ENCODE data around the gene C2orf81.
"Not testable (repeated sequence)": the region's sequence is repeated elsewhere in the genome, so short reads cannot be mapped to it uniquely, and the experiment has no call there.

The C2orf81 gene

DNA sequence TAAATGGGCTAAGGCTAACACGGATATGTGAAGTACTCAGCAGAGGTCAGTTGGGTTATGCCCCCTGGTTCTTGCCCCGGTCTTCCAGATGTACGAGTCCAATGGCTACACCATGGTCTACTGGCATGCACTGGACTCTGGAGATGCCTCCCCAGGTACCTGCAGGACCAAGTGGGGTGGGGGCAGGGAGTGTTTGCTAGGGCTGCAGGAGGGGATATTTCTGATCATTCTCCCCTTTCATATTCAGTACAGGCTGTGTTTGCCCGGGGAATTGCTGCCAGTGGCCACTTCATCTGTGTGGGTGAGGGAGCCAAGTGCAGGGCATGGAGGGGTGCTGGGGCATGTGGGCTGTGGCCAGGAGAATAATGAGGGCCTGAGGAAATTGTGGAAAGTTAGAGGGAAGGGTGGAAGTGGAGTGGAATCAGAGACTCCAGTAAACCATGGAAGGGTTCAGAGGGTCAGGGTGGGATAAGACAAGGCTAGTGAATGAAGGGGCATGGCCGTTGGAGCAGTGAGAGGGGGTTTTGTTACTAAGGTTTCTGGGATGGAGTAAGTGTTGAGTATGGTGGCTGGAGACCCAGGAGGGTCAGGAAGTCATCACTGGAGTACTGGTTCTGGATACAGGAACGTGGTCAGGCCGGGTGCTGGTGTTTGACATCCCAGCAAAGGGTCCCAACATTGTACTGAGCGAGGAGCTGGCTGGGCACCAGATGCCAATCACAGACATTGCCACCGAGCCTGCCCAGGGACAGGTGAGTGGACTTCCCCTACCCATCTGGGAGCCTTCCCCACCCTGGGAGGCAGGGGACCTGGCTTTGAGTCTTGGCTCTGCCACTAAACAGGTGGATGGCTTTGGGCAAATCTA lies 2.0 kb upstream of the C2orf81 start:
- DNase-seq (ENCODE audit: low read depth in 1 of 2, low spot score in 1 of 2): no peak

GRCh38 chr2:74420443-74421103 lies 846 bp downstream of the C2orf81 start:
- DNase-seq (ENCODE audit: low read depth in 1 of 2, low spot score in 1 of 2): not testable (repeated sequence)

- DNase-seq (ENCODE audit: low read depth in 1 of 2, low spot score in 1 of 2): no peak
Measured at GRCh38 chr2:74420006-74420405, 1.4 kb downstream of the C2orf81 start.

DNA sequence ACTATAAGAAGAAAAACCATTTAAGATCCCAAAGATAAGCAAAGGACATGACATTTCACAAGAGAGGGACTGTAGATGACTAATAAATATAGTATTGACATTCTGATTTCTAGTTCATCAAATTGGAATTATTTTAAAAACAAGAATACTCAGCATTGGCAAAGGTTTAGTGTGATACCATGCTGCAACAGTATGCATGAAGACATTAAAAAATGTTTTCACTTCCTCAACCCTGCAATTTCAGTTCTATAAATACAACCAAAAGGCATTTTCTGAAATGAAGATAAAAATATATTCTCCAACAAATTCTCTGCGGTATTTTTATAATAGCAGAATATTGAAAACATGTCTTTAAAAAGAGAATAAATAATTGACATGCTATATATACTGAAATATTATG lies 2.1 kb downstream of the C2orf81 start:
- no peak for DNase-seq (ENCODE audit: low read depth in 1 of 2, low spot score in 1 of 2)

GRCh38 chr2:74418312-74418711 lies 3.1 kb downstream of the C2orf81 start:
- DNase-seq (ENCODE audit: low read depth in 1 of 2, low spot score in 1 of 2): no peak

GRCh38 chr2:74417763-74418162 lies 3.7 kb downstream of the C2orf81 start:
- no peak for DNase-seq (ENCODE audit: low read depth in 1 of 2, low spot score in 1 of 2)

- DNase-seq (ENCODE audit: low read depth in 1 of 2, low spot score in 1 of 2): no peak
Measured at GRCh38 chr2:74417197-74417596, 4.2 kb downstream of the C2orf81 start.

DNA sequence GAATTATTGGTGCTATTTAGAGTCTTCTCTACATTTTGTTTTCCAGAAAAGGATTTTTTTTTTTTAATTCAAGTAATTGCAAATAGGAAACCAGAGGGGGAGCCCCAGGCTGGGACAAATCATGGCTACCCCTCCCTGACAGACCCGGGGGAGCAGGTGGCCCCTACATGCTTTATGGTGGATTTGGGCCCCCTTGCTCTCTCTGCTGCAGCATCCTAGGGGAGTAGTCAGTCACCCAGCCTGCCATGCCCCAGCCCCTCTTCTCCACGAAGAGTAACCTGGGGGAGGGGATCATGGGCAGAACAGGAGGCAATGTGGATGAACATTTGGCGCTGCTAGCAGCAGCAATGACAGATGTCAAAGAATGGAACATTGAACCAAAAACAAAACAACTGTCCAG lies 4.6 kb downstream of the C2orf81 start:
- DNase-seq (ENCODE audit: low read depth in 1 of 2, low spot score in 1 of 2): no peak

DNA sequence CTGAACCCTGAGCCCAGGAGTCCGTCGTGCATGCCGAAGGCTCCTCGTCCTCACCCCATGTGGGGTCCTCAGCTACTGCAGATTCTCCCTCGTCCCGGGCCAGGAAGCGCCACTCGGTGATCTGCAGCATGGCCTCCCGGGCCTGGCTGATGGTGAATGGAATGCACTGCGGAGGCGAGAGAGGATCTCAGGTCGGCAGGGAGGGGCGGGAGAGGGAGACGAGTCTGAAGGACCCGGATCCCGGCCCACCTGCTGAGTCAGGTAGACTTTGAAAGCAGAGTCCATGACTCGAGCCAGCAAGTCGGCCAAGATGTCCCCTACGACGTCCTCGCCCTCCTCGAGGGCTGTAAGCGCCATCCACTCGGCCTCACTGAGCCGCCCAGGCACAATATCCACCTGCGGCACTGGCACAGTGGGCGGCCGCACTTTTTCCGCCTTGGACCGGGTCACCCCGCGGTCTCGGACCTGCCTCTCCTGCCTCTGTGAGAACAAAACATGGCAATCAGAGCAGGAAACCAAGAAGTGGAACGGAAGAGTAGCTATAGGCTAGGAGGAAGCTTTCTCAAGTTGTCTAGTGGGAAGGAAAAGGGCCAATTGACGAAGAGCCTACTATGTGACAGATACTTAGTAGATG lies 5.5 kb downstream of the C2orf81 start:
- no peak for DNase-seq (ENCODE audit: low read depth in 1 of 2, low spot score in 1 of 2)

GRCh38 chr2:74414881-74415761 lies 6.3 kb downstream of the C2orf81 start:
- no peak for DNase-seq (ENCODE audit: low read depth in 1 of 2, low spot score in 1 of 2)

- no peak for DNase-seq (ENCODE audit: low read depth in 1 of 2, low spot score in 1 of 2)
Measured at GRCh38 chr2:74414441-74414840, 7.0 kb downstream of the C2orf81 start.

DNA sequence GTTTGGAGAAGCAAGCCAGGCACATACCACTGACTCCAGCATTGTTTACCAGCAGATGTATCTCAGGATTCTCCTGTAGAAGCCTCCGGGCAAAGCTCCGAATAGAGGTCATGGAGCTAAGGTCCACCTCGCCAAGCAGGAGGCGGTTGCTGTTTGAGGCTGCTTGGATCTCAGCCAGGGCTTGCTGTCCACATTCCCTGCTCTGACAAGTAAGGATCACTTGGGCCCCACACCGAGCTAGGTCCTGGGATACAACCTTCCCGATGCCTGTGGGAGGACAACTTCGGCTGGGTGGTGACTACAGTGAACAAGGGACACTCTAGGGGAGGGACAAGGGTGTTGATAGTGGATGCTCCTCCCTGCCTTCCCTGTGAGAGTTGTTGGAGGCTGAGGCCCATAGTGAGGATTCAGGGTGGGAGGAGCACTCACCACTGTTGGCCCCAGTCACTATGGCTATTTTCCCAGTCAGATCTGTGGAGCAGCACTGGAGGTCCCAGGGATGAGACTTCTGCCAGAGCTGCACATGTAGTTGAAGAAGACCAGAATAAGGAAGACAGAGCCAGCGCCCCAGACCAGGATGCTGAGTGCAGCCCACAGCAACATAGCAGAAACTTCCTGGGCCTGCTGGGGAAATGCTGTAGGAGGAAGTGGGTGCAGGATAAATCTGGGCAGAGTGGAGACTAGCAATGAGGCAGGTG lies 8.3 kb downstream of the C2orf81 start:
- no peak for DNase-seq (ENCODE audit: low read depth in 1 of 2, low spot score in 1 of 2)

- DNase-seq (ENCODE audit: low read depth in 1 of 2, low spot score in 1 of 2): no peak
Measured at GRCh38 chr2:74407682-74408081, 13.7 kb downstream of the C2orf81 start.

DNA sequence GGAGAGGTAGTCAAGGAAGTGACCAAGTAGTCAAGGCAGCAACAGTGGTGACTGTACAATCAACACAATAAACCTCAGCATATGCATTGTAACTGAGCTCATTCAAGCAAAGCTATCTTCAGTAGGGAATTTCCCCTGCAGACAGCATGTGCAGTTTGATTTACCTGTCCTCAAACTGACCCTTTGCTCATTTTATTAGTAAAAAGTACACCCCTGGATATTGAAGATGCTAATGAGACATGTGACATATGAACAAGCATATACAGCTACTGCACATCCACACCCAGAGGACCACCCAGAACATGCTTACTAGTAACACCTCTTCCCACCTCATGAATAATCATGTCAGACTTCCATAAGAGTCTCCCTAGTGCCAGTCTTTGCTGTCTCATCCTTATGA lies 15.4 kb downstream of the C2orf81 start:
- no peak for DNase-seq (ENCODE audit: low read depth in 1 of 2, low spot score in 1 of 2)

DNA sequence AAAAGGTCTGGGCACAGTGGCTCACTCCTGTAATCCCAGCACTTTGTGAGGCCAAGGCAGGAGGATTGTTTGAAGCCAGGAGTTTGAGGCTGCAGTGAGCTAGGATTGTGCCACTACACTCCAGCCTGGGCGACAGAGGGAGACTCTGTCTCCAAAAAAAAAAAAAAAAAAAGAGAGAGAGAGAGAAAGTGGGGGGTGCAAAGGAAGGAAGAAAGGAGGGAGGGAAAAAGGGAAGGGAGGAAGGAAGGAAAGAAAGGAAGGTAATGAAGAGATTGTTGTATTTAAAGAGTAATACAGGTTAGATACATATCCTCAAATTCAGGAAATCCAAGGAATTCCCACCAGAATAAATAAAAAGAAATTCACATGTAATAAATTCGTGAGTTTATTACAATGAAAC lies 19.5 kb downstream of the C2orf81 start:
- no peak for DNase-seq (ENCODE audit: low read depth in 1 of 2, low spot score in 1 of 2)

DNA sequence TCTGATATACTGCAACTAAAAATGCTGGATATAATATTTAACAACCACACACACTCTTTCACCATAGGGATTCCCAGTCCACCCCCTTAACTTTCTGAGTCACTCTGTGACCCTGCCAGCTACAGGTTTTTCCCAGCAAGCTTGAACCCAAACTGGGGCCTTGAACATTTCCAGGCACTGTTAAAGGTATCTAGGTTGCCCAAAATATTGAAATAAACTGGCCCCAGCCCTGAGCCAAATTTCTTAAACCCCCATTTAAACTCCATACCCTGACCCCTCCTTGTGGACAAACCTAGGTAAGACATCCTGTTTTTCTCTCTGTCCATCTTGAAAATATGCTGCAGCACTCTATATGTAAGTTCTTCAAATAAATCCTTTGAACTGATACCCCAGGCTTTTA lies 21.6 kb downstream of the C2orf81 start:
- no peak for DNase-seq (ENCODE audit: low read depth in 1 of 2, low spot score in 1 of 2)

DNA sequence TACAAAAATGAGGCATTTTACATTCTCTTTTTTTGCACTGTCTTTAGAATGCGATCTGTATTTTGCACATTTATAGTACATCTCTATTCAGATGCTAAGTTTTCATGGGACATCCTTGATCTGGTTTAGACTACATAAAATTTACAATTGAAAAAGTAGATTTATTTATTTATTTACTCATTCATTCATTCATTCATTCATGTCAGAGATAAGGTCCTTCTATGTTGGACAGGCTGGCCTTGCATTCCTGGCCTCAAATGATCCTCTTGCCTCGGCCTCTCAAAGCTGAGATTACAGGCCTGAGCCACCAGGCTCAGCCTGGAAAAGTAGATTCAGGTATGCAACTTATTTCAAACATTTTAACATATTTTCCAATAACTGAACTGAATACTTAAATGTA lies 25.3 kb downstream of the C2orf81 start:
- no peak for DNase-seq (ENCODE audit: low read depth in 1 of 2, low spot score in 1 of 2)

- no peak for DNase-seq (ENCODE audit: low read depth in 1 of 2, low spot score in 1 of 2)
Measured at GRCh38 chr2:74393525-74393924, 27.9 kb downstream of the C2orf81 start.

GRCh38 chr2:74392449-74392743 lies 29.0 kb downstream of the C2orf81 start:
- no peak for DNase-seq (ENCODE audit: low read depth in 1 of 2, low spot score in 1 of 2)

DNA sequence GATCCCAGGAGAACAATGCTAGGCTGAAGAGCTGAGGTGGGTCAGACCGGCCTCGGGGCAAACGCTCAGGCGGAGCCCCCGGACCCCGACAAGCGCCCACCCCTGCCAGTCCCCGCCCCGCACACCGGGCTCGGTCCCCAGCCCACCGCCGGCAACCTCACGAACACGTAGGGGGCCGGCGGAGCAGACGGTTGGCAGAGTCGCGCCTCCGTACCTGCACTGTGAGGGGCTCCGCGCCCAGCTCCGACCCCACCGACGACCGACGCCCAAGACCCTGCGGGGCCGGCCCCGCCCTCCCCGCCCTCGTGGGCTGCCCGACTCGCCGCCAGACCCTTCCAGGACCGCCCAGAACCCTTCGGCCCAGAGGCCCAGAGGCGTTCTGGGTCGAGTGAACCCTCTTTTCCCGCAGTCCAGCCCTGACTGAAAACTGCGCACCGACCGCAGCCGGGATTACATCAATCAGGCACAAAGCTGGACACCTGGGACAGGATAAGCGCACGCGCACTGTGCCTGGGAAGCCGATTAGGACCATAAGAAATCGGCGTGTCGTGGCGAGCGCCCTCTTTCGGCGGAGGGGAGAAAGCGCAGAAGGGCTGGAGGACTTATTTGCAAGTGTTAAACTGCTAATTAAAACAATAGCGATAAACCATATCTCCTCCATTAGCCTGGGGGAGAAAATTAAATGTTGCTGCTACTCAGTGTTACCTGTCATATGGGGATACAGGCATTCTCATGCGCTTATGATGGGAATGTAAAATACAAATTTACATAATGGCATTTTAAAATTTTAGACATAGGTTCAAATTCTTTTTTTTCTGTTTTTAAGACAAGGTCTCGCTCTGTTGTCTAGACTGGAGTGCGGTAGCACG lies 29.6 kb downstream of the C2orf81 start:
- peak; percentile 91 to 96 for DNase-seq (ENCODE audit: low read depth in 1 of 2, low spot score in 1 of 2)
